ENCODE data around the gene LCN10. TPM values are rescaled to one million over a fixed set of nuclear protein-coding genes. Genes with fewer than 3 reads are reported as not detected.
A peak's percentile ranks its signal among the peaks of the same experiment; 100 is the strongest.

LCN10 gene
- total RNA-seq, 1 experiment from 2014 or later = not detected

- peak overlapping the region; percentile 50 for H3K27ac Mint-ChIP-seq (ENCODE audit: unreplicated experiment)
- H3K27me3 Mint-ChIP-seq (ENCODE audit: insufficient read depth, unreplicated experiment) = no peaks in the 10 kb centered on the region
- H3K4me1 Mint-ChIP-seq (ENCODE audit: low read depth, unreplicated experiment) = peaks cover 10% of the 10 kb centered on the region
- no peak for TF ChIP-seq CTCF (IDR thresholded peaks at IDR 0.05; ENCODE audit: insufficient read depth in 1 of 2, low read depth in 1 of 2, low read length in 1 of 2, severe bottlenecking in 1 of 2, unreplicated experiment in 1 of 2)
- H3K4me3 ChIP-seq (ENCODE audit: low read depth, low read length) = no peak overlapping the region
- H3K4me3 Mint-ChIP-seq (ENCODE audit: unreplicated experiment) = no peak overlapping the region
- no peaks in the 10 kb centered on the region for H3K27me3 ChIP-seq (replicated peaks; ENCODE audit: control insufficient read depth, insufficient read depth, low read length)
- POLR2A ChIA-PET = no interaction called here
- CTCF ChIA-PET = interaction anchor here (0.5 kb wide), 1 partner anchor 13 kb away, joined by 3 read pairs; no protein-coding TSS in a partner anchor
- intact Hi-C loops (cut with micrococcal nuclease; ENCODE audit: unreplicated experiment) = no loop called here
- peaks cover 92% of the 10 kb centered on the region for H3K36me3 Mint-ChIP-seq (ENCODE audit: insufficient read depth, unreplicated experiment)
- TSS peak; percentile 25 for BruUV-seq (replicated peaks)
- peaks cover 17% of the 10 kb centered on the region for H3K4me1 ChIP-seq
- peaks cover 17% of the 10 kb centered on the region for H3K36me3 ChIP-seq (ENCODE audit: control insufficient read depth, insufficient read depth, low read length)
- H3K9me3 Mint-ChIP-seq (ENCODE audit: unreplicated experiment) = no peaks in the 10 kb centered on the region
- no peak for DNase-seq
- no peaks in the 10 kb centered on the region for H3K9me3 ChIP-seq
These were observed 19.3 kb downstream of the LCN10 start for GRCh38 chr9:136723362-136723976.

- ChIA-PET CTCF (interaction anchor here (0.5 kb wide), 1 partner anchor 14 kb away, joined by 3 read pairs; no protein-coding TSS in a partner anchor), POLR2A (no interaction called here)
- no peaks in the 10 kb centered on the region for H3K27me3 ChIP-seq (replicated peaks; ENCODE audit: control insufficient read depth, insufficient read depth, low read length)
- H3K36me3 ChIP-seq (ENCODE audit: control insufficient read depth, insufficient read depth, low read length) = peaks cover 17% of the 10 kb centered on the region
- Mint-ChIP-seq H3K4me3 (ENCODE audit: unreplicated experiment) (no peak overlapping the region), H3K9me3 (ENCODE audit: unreplicated experiment) (no peaks in the 10 kb centered on the region), H3K27me3 (ENCODE audit: insufficient read depth, unreplicated experiment) (no peaks in the 10 kb centered on the region), H3K36me3 (ENCODE audit: insufficient read depth, unreplicated experiment) (peaks cover 87% of the 10 kb centered on the region), H3K4me1 (ENCODE audit: low read depth, unreplicated experiment) (peaks cover 10% of the 10 kb centered on the region), H3K27ac (ENCODE audit: unreplicated experiment) (peak overlapping the region; percentile 50)
- intact Hi-C loops (cut with micrococcal nuclease; ENCODE audit: unreplicated experiment) = no loop called here
- no TSS peak for BruUV-seq (replicated peaks)
- DNase-seq = no peak
- no peaks in the 10 kb centered on the region for H3K9me3 ChIP-seq
- no peak for TF ChIP-seq CTCF (IDR thresholded peaks at IDR 0.05; ENCODE audit: insufficient read depth in 1 of 2, low read depth in 1 of 2, low read length in 1 of 2, severe bottlenecking in 1 of 2, unreplicated experiment in 1 of 2)
- H3K4me1 ChIP-seq = peaks cover 17% of the 10 kb centered on the region
- H3K4me3 ChIP-seq (ENCODE audit: low read depth, low read length) = no peak overlapping the region
These were observed 19.8 kb downstream of the LCN10 start for GRCh38 chr9:136722969-136723356.

- no TSS peak for BruUV-seq (replicated peaks)
- H3K9me3 Mint-ChIP-seq (ENCODE audit: unreplicated experiment) = no peaks in the 10 kb centered on the region
- no peaks in the 10 kb centered on the region for H3K27me3 Mint-ChIP-seq (ENCODE audit: insufficient read depth, unreplicated experiment)
- intact Hi-C loops (cut with micrococcal nuclease; ENCODE audit: unreplicated experiment) = no loop called here
- H3K4me1 Mint-ChIP-seq (ENCODE audit: low read depth, unreplicated experiment) = peaks cover 10% of the 10 kb centered on the region
- H3K36me3 ChIP-seq (ENCODE audit: control insufficient read depth, insufficient read depth, low read length) = peaks cover 16% of the 10 kb centered on the region
- H3K36me3 Mint-ChIP-seq (ENCODE audit: insufficient read depth, unreplicated experiment) = peaks cover 81% of the 10 kb centered on the region
- H3K4me3 ChIP-seq (ENCODE audit: low read depth, low read length) = no peak overlapping the region
- CTCF ChIA-PET = interaction anchor here (0.5 kb wide), 1 partner anchor 14 kb away, joined by 3 read pairs; no protein-coding TSS in a partner anchor
- no peak for TF ChIP-seq CTCF (IDR thresholded peaks at IDR 0.05; ENCODE audit: insufficient read depth in 1 of 2, low read depth in 1 of 2, low read length in 1 of 2, severe bottlenecking in 1 of 2, unreplicated experiment in 1 of 2)
- H3K27me3 ChIP-seq (replicated peaks; ENCODE audit: control insufficient read depth, insufficient read depth, low read length) = no peaks in the 10 kb centered on the region
- H3K4me1 ChIP-seq = peaks cover 17% of the 10 kb centered on the region
- DNase-seq = no peak
- H3K9me3 ChIP-seq = no peaks in the 10 kb centered on the region
- no peak overlapping the region for H3K27ac Mint-ChIP-seq (ENCODE audit: unreplicated experiment)
- POLR2A ChIA-PET = no interaction called here
- no peak overlapping the region for H3K4me3 Mint-ChIP-seq (ENCODE audit: unreplicated experiment)
These were observed 20.4 kb downstream of the LCN10 start for GRCh38 chr9:136722093-136722968.
